IPS-15b (cell line): ENCODE data around the gene ASPSCR1.

Experiments
- H3K27me3 ChIP-seq: one replicate; pipeline ENCODE4 v1.6.1; 2013; ENCODE audit warnings: low read length; ENCODE audit not compliant: control insufficient read depth, insufficient read depth
- H3K36me3 ChIP-seq: one replicate; pipeline ENCODE4 v1.6.1; 2013; ENCODE audit warnings: low read length; ENCODE audit not compliant: control insufficient read depth, insufficient read depth
- H3K4me1 ChIP-seq: one replicate; pipeline ENCODE4 v1.6.1; 2013; ENCODE audit warnings: mild to moderate bottlenecking, low read length; ENCODE audit not compliant: control insufficient read depth, insufficient read depth
- H3K4me3 ChIP-seq: one replicate; pipeline ENCODE4 v1.5.1; 2013; ENCODE audit warnings: low read depth, low read length
- H3K9ac ChIP-seq: one replicate; pipeline ENCODE4 v1.6.1; 2013; ENCODE audit warnings: low read depth, mild to moderate bottlenecking, low read length
- H3K9me3 ChIP-seq: one replicate; pipeline ENCODE4 v1.6.1; 2013; ENCODE audit warnings: mild to moderate bottlenecking, low read length; ENCODE audit not compliant: control insufficient read depth, insufficient read depth

ASPSCR1 gene

DNA sequence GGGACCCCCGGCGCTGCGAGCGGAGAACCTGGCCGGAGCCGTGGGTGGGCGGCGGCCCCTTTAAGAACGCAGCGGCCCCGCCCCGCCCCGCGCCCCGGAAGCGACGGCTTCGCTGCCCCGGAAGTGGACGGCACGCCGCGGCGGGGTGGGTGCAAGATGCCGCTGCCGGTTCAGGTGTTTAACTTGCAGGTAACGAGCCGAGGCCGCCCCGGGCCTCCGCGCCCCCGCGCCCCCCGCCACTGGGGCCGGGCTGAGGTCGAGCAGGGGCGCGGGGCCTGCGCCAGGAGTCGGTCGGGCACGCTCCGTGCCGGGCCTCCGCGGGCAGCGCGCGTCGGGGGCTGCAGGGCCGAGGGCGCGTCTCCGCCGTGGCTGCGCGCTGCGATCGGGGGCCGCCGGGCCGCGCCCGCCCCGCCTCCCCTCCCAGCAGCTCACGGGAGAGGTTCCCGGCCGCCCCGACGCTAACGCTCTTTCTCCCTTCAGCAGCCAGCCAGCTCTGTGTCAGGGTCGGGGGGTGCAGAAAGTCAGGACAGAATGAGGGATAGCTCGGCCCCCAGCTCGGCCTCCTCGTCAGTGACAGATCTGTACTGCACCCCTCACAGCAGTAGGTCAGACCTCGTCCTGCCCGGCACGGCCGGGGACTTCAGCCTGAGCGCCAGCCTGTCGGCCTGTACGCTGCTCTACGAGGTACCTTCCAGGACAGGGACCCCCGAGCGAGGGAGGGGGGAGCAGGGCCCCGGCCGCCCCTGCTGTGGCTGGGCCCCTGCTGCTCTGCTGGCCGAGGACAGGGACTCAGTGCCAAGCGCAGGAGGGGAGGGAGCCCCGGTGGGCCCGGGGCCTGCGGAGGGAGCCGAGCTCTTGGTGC is 74.6 kb downstream of the ASPSCR1 start, which contains the start of the genes GPS1 and RFNG:
TSS of gene GPS1 (plus strand) at position 123 of the 862 bp plus-strand sequence. CDS start at position 157, 34 bp downstream.
TSS of gene RFNG (minus strand) at position 36 of the 862 bp plus-strand sequence. CDS start 45 bp downstream, outside the sequence.
- H3K4me3 ChIP-seq, result peak within 1 kb of the TSS; percentile 79
- H3K9ac ChIP-seq, result peak within 1 kb of the TSS; percentile 76
- no peaks in the 10 kb centered on the region for H3K4me1 ChIP-seq
- no peaks in the 10 kb centered on the region for H3K27me3 ChIP-seq
- H3K9me3 ChIP-seq, result no peaks in the 10 kb centered on the region
- peaks cover 60% of the 10 kb centered on the region for H3K36me3 ChIP-seq

DNA sequence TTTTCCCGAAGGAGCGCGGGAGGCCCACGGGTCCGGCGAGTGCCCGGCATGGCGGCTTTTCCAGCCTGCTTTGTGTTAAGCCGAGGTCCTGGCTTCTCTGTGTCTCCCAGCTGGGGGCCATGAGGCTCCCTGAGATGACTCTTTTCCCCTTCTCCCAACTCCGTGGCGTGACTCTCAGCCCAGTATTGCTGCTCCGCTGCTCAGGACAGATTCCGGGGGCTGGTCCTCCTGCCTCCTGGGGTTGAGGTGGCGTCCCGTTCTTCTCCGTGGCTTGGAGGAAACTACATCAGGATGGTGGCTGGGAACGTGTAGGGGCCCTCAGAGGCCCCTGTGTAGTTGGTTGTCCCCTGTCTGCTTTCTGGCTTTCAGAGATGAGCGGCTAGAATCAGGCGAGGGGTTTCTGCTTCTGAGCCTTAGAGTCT is 75.2 kb downstream of the ASPSCR1 start:
- no peaks in the 10 kb centered on the region for H3K9me3 ChIP-seq
- H3K4me3 ChIP-seq, result peak overlapping the region; percentile 79
- H3K36me3 ChIP-seq, result peaks cover 62% of the 10 kb centered on the region
- H3K27me3 ChIP-seq, result no peaks in the 10 kb centered on the region
- peak overlapping the region; percentile 76 for H3K9ac ChIP-seq
- H3K4me1 ChIP-seq, result no peaks in the 10 kb centered on the region

DNA sequence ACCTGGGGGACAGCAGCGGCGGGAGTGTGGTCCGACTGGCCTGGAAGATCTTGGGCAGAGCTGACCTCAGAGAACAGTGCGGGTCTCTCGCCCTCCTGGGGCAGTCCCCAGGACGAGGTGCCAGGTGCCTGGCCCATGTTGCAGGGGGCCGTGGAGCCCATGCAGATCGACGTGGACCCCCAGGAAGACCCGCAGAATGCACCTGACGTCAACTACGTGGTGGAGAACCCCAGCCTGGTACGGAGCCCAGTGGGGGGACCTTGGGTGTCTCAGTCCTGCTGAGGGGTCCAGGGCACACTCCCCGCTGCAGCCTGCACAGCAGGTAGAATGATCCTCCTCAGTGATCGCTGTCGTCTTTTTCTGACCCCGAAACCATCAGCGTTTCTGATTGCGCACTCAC is 75.7 kb downstream of the ASPSCR1 start:
- Histone ChIP-seq H3K27me3 (no peaks in the 10 kb centered on the region), H3K9ac (no peak overlapping the region), H3K36me3 (peaks cover 61% of the 10 kb centered on the region), H3K9me3 (no peaks in the 10 kb centered on the region), H3K4me3 (no peak overlapping the region), H3K4me1 (no peaks in the 10 kb centered on the region)

DNA sequence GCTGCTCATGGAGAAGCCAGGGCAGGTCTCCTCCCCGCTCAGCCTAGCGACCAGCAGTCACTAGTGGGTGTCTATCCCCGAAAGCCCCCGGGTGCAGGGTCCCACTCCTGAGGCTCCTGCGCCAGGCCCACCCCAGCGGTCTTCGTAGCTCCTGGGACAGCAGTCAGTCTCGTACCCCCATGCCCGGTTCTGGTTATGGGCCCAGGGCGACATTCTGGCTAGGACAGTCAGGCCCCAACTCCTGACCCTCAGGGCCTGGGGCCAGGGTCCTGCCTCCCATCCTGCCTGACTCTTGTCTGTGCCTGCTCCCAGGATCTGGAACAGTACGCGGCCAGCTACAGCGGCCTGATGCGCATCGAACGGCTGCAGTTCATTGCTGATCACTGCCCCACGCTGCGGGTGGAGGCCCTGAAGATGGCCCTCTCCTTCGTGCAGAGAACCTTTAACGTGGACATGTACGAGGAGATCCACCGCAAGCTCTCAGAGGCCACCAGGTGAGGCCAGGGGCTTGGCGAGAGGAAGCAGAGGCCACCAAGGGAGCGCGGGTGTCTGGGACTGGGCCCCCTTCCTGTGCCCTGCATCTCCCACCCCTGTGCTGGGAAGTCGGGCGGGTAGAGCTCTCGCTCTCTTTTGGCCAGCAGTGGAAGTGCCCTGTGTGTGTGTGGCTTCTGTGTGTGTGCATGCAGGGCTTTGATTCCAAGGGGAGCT is 76.3 kb downstream of the ASPSCR1 start:
- no peak overlapping the region for H3K9ac ChIP-seq
- no peaks in the 10 kb centered on the region for H3K4me1 ChIP-seq
- H3K27me3 ChIP-seq, result no peaks in the 10 kb centered on the region
- H3K9me3 ChIP-seq, result no peaks in the 10 kb centered on the region
- H3K4me3 ChIP-seq, result no peak overlapping the region
- peaks cover 64% of the 10 kb centered on the region for H3K36me3 ChIP-seq

DNA sequence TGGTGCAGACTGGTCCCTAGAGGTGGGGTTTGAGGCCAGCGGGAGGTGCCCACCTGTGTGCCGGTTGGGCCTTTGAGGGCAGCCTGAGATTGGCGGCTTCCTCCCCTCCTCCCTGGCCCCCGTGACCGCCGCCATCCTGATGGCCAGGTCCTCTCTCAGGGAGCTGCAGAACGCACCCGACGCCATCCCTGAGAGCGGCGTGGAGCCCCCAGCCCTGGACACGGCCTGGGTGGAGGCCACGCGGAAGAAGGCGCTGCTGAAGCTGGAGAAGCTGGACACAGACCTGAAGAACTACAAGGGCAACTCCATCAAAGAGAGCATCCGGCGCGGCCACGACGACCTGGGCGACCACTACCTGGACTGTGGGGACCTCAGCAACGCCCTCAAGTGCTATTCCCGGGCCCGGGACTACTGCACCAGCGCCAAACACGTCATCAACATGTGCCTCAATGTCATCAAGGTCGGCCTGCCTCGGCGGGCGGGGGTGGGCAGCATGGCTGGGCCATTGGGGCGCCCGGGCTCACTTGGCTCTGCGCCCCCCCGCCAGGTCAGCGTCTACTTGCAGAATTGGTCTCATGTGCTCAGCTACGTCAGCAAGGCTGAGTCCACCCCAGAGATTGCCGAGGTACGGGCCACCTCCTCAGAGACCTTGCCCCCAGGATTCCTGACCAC is 77.1 kb downstream of the ASPSCR1 start:
- Histone ChIP-seq H3K36me3 (peaks cover 68% of the 10 kb centered on the region), H3K4me1 (no peaks in the 10 kb centered on the region), H3K27me3 (no peaks in the 10 kb centered on the region), H3K9me3 (no peaks in the 10 kb centered on the region), H3K9ac (no peak overlapping the region), H3K4me3 (no peak overlapping the region)

DNA sequence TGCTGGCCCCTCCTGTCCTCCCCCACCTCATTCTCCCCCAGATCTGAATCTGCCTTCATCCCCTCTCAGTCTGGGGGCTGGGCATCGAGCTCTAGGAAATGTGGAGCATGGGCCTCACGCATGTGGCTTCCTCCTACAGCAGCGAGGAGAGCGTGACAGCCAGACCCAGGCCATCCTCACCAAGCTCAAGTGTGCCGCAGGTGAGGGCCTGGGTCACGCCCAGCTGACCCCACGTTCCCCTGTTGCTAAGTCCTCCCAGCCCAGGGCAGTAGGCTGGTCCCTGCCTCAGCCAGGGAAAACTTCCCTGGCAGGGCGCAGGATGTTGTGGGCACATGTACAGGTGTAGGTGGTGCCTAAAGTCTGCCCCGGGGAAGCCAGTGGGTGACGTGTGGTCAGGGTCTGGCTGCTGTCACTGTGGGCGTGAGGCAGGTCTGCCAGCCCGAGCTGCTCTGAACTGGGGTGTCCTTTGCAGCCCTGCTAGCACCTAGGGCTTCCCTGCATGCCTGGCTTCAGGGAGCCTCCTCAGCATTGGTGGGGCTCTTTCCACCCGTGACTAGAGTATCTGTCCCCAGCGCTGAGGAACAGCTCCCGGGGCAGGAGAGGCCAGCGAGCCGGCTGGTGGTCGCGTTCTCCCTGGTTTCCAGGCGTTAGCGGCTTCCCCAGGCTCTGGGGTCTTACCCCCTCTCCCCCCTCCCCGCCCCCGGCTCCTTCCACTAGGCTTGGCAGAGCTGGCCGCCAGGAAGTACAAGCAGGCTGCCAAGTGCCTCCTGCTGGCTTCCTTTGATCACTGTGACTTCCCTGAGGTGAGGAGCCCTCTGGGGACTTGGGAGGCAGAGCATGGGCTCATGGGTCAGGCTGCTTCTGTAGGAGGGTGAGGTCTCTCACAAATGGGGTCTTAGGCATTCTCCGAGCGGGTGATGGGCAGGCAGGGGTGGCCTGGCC is 77.9 kb downstream of the ASPSCR1 start:
- no peak overlapping the region for H3K4me3 ChIP-seq
- H3K9me3 ChIP-seq, result no peaks in the 10 kb centered on the region
- H3K4me1 ChIP-seq, result no peaks in the 10 kb centered on the region
- no peaks in the 10 kb centered on the region for H3K27me3 ChIP-seq
- H3K9ac ChIP-seq, result no peak overlapping the region
- H3K36me3 ChIP-seq, result peaks cover 68% of the 10 kb centered on the region

DNA sequence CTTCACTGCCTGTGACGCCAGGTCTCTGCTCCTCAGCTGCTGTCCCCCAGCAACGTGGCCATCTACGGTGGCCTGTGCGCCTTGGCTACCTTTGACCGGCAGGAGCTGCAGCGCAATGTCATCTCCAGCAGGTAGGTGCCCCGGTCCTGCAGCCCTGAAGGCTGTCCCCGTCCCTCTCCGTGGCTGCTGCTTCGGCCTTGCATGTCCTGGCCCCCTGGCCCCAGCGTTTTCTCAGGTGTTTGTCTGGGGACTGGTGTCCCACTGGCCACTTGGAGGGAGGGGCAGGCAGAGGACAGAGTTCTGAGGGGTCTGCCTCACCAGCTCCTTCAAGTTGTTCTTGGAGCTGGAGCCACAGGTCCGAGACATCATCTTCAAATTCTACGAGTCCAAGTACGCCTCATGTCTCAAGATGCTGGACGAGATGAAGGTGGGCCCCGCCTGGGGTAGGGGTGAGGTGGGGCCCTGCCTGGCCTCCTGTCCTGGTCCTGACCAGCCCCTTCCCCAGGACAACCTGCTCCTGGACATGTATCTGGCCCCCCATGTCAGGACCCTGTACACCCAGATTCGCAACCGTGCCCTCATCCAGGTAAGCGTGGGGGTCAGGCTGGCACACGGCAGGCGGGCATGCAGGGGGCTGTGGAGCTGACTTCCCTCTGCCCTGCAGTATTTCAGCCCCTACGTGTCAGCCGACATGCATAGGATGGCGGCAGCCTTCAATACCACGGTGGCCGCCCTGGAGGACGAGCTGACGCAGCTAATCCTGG is 78.7 kb downstream of the ASPSCR1 start:
- Histone ChIP-seq H3K9ac (no peak overlapping the region), H3K36me3 (peaks cover 73% of the 10 kb centered on the region), H3K4me1 (no peaks in the 10 kb centered on the region)

DNA sequence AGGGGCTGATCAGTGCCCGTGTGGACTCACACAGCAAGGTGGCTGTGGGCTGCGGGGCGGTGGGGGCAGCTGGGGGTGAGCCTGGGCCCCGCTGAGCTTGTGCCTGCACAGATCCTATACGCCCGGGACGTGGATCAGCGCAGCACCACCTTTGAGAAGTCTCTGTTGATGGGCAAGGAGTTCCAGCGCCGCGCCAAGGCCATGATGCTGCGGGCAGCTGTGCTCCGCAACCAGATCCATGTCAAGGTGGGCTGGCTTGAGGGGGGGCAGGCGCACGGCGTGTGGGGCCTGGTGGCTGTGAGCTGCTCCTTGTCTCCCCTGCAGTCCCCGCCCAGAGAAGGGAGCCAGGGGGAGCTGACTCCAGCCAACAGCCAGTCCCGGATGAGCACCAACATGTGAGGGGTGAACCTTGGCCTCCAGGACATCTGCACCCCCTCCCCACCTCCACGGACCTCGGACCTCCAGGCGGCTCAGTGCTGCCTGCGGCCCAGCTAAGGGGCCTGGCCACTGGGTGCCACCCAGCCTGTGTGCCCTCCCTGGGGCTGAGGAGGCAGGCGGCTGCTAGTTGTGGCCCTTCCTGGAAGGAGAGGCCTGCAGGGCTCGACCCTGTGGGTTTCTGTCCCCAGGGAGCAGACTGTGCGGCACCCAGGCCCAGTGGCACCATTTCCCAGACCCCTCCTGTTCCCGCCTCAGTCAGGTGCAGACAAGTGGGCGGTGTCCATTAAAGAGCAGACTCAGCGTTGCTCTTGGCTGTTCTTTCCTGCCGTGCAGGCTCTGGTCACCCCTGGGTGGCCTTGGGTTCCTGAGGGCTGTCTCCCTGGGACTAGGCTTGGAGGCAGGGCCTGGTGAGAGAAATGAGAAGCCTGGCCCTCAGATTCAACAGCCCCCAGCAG is 79.5 kb downstream of the ASPSCR1 start:
- no peaks in the 10 kb centered on the region for H3K4me1 ChIP-seq
- no peaks in the 10 kb centered on the region for H3K9me3 ChIP-seq
- no peaks in the 10 kb centered on the region for H3K27me3 ChIP-seq
- H3K4me3 ChIP-seq, result no peak overlapping the region
- no peak overlapping the region for H3K9ac ChIP-seq
- peaks cover 80% of the 10 kb centered on the region for H3K36me3 ChIP-seq

More for the DNA sequence above, 78.7 kb downstream of the ASPSCR1 start:
- H3K27me3 ChIP-seq, result no peaks in the 10 kb centered on the region
- no peak overlapping the region for H3K4me3 ChIP-seq
- H3K9me3 ChIP-seq, result no peaks in the 10 kb centered on the region

DNA sequence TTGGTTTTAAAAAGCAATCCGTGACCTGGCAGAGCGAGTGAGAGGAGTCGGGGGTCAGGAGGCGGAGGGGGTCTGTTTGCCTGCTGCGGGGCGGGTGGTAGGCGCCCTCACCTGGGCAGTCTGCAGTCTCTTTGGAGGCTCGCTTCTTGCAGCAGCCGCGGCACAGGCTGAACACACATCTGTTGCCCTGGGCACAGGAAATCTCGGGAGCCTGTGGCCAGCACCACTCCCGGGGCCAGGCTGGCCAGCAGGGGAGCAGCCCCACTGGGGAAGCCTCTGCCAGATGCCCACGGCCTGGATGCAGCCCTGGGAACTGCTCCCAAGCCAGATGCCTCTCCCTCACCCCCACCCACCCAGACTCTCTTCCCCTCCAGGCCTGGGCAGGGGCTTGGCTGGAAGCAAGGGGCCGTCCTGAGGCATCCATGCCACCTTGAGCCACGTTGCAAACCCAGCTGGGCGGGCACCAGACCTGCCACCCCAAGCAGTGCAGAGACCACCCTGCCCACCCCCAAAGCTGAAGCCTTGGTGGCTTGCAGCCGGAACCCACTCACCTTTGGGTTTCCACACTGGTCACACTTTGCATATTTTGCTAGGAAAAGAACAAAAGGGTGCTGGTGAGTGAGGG is 80.9 kb downstream of the ASPSCR1 start:
- no peaks in the 10 kb centered on the region for H3K4me1 ChIP-seq
- peaks cover 89% of the 10 kb centered on the region for H3K36me3 ChIP-seq
- H3K4me3 ChIP-seq, result no peak overlapping the region
- H3K27me3 ChIP-seq, result no peaks in the 10 kb centered on the region
- H3K9ac ChIP-seq, result no peak overlapping the region
- H3K9me3 ChIP-seq, result no peaks in the 10 kb centered on the region
